GM18870 (cell line): Measurements from ENCODE around the gene ATG13.
"Not testable (repeated sequence)": the region's sequence is repeated elsewhere in the genome, so short reads cannot be mapped to it uniquely, and the experiment has no call there.

ENCODE experiments used
- ATAC-seq: cut with Tn5 transposase; IDR thresholded peaks from one replicate; pipeline ENCODE4 v1.9.1; 2021; ENCODE audit warnings: moderate library complexity; ENCODE audit not compliant: unreplicated experiment

The ATG13 gene

DNA sequence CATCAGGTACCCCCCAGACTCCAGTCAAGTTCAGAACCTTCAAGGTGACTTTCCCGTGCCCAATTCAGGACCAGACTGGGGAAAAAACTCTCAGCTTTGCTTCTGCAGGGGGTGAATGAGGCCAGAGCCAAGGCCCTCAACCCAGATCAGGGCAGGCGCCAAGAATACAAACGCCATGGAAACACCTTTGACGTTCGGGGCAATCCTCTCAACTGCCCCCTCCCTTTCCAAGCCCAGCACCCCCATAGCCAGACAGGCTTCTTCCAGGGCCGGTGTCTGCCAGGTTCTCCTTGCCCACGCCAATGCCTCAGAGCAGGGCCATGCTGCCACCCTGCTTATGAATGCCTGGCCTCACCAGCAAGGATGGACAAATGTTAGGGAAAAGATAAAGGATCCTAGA, 77.3 kb downstream of the ATG13 start:
- no peak for ATAC-seq

GRCh38 chr11:46695345-46696211, 78.2 kb downstream of the ATG13 start:
- ATAC-seq = no peak

GRCh38 chr11:46696212-46696558, 78.8 kb downstream of the ATG13 start:
- ATAC-seq = no peak

DNA sequence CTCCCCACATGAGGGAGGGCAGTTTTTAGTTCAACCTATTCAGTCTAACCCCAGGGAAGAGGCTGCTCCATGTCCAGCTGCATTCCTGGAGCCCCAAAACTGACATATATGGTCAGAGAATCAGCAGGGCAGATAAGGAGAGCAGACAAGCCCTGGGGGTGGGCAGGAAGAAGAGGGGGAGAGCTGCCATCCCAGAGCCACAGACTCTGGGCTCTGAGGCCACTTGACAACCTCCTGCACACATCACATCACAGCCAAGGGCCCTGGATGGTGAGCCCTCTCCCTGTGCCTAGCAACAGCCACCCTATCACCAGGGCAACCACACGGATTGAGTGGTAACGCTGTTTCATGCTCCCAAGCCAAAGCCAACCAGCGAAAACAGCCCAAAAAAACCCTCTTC, 80.0 kb downstream of the ATG13 start:
- no peak for ATAC-seq

DNA sequence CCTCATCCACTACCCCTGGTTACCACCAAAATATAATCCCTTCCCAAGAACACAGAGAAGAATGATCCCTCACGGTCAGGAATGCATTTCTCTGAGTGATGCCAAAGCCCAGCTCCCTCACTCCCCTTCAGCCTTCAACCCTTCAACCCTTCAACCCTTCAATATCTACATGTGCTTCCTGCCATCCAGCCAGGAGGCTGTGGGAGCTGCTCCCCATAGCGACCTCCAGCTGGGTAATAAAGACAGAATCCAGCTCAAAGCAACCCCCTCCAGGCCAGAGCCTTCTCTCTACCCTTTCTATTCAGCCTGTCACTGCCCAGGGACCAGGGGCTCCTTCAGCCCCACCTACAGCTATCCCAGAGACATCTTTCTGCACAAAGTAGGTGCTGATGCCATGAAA, 80.4 kb downstream of the ATG13 start:
- ATAC-seq = no peak

- ATAC-seq = no peak
These were observed 81.2 kb downstream of the ATG13 start for GRCh38 chr11:46698597-46698996.

DNA sequence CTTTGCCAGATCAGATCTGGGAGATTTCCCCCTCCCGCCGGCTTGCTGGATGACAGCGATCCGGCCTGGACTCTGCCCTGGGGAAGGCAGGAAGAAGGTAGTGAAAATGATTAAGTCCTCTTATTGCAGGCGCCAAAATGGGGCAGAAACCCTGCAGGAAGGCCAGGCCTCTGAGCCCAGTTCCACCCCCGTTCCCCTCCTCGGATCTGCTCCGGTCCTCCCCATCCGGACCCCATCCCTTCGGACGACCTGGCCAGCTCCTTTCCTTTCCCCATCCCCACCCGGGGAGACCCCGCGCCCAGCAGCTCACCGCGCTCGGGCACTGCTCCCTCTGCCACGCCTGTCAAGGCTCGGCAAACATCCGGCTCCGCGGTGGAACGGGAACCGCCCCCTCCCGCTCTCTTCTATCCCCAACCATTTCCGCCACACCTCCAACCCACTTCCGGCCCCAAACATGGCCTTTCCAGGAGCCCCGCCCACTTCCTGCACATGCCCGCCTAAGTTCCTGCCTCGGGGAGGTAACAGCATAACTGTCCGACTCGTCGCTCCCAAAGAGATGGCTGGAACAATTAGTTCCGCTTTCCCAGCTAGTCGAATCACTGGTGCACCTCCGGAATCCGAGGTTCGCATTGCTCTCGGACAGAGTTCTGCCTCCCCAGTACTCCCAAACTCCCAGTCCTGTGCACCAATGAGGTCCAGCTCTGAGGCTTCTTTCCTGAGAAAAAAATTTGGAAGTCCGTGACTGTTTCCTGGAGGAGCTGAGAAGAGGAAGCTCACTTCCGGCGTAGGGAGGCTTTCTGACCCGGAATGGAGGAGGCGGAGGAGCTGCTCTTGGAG, 83.1 kb downstream of the ATG13 start, which contains the start of the genes ARHGAP1 and ZNF408:
Gene ARHGAP1 (minus strand): TSS at position 379 of the 837 bp plus-strand sequence. CDS start 4,512 bp downstream, outside the sequence.
Gene ZNF408 (plus strand): TSS at position 791 of the 837 bp plus-strand sequence. CDS start 17 bp downstream, at position 808.
- peak; percentile 90 for ATAC-seq

- ATAC-seq = no peak
These were observed 83.8 kb downstream of the ATG13 start for GRCh38 chr11:46701078-46701654.

DNA sequence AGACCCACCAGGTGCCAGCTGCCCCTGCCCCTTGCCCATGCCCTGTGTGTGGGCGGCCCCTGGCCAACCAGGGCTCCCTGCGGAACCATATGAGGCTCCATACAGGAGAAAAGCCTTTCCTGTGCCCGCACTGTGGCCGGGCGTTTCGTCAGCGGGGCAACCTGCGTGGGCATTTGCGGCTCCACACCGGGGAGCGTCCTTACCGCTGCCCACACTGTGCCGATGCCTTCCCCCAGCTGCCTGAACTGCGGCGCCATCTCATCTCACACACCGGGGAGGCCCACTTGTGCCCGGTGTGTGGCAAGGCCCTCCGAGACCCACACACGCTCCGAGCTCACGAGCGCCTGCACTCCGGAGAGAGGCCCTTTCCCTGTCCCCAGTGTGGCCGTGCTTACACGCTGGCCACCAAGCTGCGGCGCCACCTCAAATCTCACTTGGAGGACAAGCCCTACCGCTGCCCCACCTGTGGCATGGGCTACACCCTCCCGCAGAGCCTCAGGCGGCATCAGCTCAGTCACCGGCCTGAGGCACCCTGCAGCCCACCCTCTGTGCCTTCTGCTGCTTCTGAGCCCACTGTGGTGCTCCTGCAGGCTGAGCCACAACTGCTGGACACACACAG, 87.8 kb downstream of the ATG13 start:
- ATAC-seq = no peak

- ATAC-seq = no peak
These were observed 89.5 kb downstream of the ATG13 start for GRCh38 chr11:46706886-46707285.

DNA sequence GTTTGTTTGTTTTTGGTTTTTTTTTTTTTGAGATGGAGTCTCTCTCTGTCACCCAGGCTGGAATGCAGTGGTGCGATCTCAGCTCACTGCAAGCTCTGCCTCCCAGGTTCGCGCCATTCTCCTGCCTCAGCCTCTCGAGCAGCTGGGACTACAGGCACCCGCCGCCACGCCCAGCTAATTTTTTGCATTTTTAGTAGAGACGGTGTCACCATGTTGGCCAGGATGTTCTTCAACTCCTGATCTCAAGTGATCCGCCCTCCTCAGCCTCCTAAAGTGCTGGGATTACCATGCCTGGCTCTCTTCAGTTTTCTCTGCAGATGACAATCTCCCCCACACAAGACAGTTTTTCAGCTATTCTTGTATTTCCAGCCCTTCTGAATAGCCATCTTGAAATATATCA, 92.0 kb downstream of the ATG13 start:
- not testable (repeated sequence) for ATAC-seq

- ATAC-seq = no peak
These were observed 93.5 kb downstream of the ATG13 start for GRCh38 chr11:46710821-46711269.

GRCh38 chr11:46711303-46711702, 94.0 kb downstream of the ATG13 start:
- no peak for ATAC-seq

- no peak for ATAC-seq
These were observed 95.7 kb downstream of the ATG13 start for GRCh38 chr11:46712874-46713576.

DNA sequence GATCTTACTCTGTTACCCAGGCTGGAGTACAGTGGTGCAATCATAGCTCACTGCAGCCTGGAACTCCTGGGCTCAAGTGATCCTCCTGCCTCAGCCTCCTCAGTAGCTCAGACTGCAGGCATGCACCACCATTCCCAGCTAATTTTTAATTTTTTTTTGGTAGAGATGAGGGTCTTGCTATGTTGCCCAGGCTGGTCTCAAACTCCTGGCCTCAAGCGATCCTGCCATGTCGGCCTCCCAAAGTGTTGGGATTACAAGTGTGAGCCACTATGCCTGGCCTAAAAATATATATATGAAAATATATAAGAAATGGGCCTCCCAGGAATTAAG, 100.4 kb downstream of the ATG13 start:
- ATAC-seq = not testable (repeated sequence)

- no peak for ATAC-seq
These were observed 101.0 kb downstream of the ATG13 start for GRCh38 chr11:46718155-46719019.

DNA sequence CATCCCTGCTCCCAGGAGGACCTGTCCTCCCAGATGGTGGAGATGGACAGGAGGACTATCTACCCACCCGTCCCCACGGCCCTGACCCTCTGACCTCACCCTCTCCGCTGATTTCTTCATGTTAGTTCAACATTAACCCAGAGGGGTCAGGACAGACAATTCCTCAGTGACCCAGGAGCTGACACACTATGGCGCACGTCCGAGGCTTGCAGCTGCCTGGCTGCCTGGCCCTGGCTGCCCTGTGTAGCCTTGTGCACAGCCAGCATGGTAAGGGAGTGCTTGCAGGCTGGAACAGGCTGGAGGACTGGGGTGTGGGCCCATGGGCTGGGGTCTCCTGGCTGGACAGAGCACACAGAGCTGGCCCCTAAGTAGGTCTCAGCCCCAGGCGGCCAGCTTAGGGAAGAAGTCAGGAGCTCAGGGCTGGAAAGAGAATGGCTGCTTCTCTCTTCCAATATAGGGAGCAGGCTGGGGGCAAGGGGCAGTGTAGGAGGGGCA, 101.7 kb downstream of the ATG13 start, which contains the start of gene F2:
Gene F2 (plus strand): TSS at position 166 of the 495 bp plus-strand sequence. CDS start 23 bp downstream, at position 189.
- ATAC-seq = no peak

DNA sequence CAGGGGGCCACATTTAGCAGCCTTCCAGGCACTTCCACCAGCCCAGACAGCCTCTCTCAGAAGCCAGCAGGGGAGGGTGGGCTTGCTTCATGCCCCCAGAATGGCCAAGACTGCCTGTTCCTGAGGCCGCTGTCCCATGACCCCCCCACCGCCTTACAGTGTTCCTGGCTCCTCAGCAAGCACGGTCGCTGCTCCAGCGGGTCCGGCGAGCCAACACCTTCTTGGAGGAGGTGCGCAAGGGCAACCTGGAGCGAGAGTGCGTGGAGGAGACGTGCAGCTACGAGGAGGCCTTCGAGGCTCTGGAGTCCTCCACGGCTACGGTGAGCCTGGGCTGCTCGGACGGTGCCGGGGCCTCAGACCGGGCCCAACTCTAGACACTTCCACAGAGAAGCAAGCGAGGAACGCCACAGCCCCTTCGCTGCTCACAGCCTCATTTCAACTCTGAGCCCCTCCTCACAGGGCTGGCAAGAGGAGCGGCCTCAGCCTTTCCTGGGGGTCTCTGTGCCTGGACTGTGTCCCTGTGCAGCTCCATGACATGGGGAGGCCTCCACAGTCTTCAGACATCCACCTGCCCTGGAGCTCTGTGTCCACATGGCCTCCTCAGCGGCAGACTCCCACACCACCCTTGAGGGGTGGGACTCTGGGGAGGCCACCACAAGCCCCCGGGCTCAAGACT, 102.3 kb downstream of the ATG13 start:
- no peak for ATAC-seq

DNA sequence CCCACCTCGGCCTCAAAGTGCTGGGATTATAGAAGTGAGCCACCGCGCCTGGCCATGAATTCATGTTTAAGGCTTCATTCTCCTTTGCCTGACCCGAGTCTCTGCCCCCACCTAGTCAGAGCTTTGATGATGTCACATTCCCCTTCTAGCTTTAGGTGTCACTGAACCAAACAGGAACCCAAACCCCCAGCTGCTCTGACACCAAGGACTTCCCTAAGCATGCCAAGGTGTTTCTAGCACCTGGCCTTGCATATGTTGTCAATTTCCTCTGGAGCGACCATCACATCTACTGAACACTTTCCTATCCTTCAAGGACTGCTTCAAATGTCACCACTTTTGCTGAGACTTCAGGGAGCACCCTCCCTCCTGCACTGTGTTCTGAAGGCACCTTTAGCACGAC, 103.9 kb downstream of the ATG13 start:
- ATAC-seq = no peak
